GM12892 (cell line): ENCODE results near the gene MAN2B1.

Experiments
- POLR2A ChIP-seq: IDR thresholded peaks from 2 replicates; pipeline ENCODE4 v1.6.1; 2011; ENCODE audit warnings: low read depth, low read length, control low read depth
- POLR2AphosphoS5 ChIP-seq: IDR thresholded peaks from 2 replicates; pipeline ENCODE4 v1.6.1; 2011; ENCODE audit warnings: low read depth, low read length, control low read depth
- TAF1 ChIP-seq: IDR thresholded peaks from 2 replicates; pipeline ENCODE4 v1.6.1; 2011; ENCODE audit warnings: low read depth, mild to moderate bottlenecking, control low read depth, low read length, borderline replicate concordance

- TF ChIP-seq POLR2A = peak; percentile 75; the same call in 1 of the 2 replicates
- TF ChIP-seq POLR2AphosphoS5 = peak; percentile 52; the same call in 1 of the 2 replicates
- TF ChIP-seq TAF1 = peak; percentile 71; the same call in 1 of the 2 replicates
Observed at GRCh38 chr19:12666265-12667048, at the start of gene MAN2B1, which contains the start of gene WDR83.
